ENCODE data around the gene POPDC2. TPM values are rescaled to one million over a fixed set of nuclear protein-coding genes. Genes with fewer than 3 reads are reported as not detected.

POPDC2 gene
- total and polyA plus RNA-seq, 2 experiments from 2014 or later = 0.74 TPM; not detected in 1

DNA sequence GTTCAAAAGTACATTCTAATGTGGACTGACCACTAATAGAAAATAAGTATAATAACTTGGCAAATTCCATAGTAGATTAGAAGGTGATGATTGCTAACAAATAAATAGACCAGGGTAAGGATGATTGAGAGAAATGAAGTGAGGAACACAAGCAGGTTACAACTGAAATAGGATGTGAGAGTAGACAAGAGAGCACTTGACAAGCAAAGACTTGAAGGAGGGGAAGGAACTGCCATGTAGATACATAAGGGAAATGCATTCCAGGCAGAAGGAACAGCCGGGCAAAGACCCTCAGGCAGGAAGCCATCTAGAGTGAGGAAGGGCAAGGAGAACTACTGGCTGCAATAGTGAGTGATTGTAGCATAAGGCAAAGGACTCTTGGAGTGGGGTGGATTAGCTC is 57.7 kb downstream of the POPDC2 start:
- Histone ChIP-seq H4K20me1 (ENCODE audit: insufficient read depth) (no peaks in the 10 kb centered on the region), H3K36me3 (ENCODE audit: low read depth) (no peaks in the 10 kb centered on the region), H3K79me2 (ENCODE audit: insufficient read depth) (no peaks in the 10 kb centered on the region), H3K9me3 (ENCODE audit: low read depth) (no peaks in the 10 kb centered on the region), H3K4me3 (no peak overlapping the region), H3K27ac (no peak overlapping the region), H3K9ac (no peak overlapping the region), H3K4me1 (ENCODE audit: insufficient read depth) (peaks cover 8% of the 10 kb centered on the region; the same call in 1 of the 2 replicates), H3K4me2 (ENCODE audit: unreplicated experiment) (no peak overlapping the region), H3K9me2 (ENCODE audit: insufficient read depth) (no peaks in the 10 kb centered on the region), H3F3A (ENCODE audit: insufficient read depth) (no peaks in the 10 kb centered on the region), H2AFZ (no peak overlapping the region), H3K27me3 (replicated peaks; ENCODE audit: insufficient read depth) (no peaks in the 10 kb centered on the region)
- 65 to 78% methylated on average over 1 of the region's 1 CpG for WGBS, 2 experiments (ENCODE audit: low coverage in 1 of 2, low lambda C conversion rate in 2 of 2, missing lambda C conversion rate in 2 of 2)
- in situ Hi-C loops (cut with MboI) = no loop called here
- DNase-seq = no peak
- no peak for TF ChIP-seq EZH2phosphoT487 (IDR thresholded peaks at IDR 0.05; ENCODE audit: insufficient read depth, low read depth)
- no peak for TF ChIP-seq EZH2 (IDR thresholded peaks at IDR 0.05; ENCODE audit: insufficient read depth, poor library complexity, severe bottlenecking)

DNA sequence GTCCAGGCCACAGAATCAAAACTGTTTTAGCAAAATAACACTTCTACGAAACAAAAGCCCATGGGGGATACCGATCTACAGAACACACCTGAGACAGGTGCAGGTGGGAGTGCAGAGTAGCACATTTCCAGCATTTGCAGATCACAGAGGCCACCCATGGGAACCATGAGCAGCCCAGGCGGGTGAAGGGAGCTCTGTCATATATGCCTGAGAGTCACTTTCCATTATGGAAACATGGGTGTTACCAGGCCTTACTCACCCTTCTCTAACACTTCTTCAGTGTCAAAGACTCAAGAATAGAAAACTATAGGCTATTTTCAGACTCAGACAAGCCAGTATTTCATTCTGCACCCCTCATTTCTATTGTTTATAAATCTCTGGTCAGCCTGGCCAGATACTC is 59.2 kb downstream of the POPDC2 start:
- in situ Hi-C loops (cut with MboI) = no loop called here
- Histone ChIP-seq H3K4me1 (ENCODE audit: insufficient read depth) (peaks cover 8% of the 10 kb centered on the region; the same call in 1 of the 2 replicates), H4K20me1 (ENCODE audit: insufficient read depth) (no peaks in the 10 kb centered on the region), H3F3A (ENCODE audit: insufficient read depth) (no peaks in the 10 kb centered on the region), H3K27ac (no peak overlapping the region), H3K36me3 (ENCODE audit: low read depth) (no peaks in the 10 kb centered on the region), H3K27me3 (replicated peaks; ENCODE audit: insufficient read depth) (no peaks in the 10 kb centered on the region), H3K4me3 (no peak overlapping the region), H3K9me2 (ENCODE audit: insufficient read depth) (no peaks in the 10 kb centered on the region), H3K9me3 (ENCODE audit: low read depth) (no peaks in the 10 kb centered on the region), H3K4me2 (ENCODE audit: unreplicated experiment) (no peak overlapping the region), H3K79me2 (ENCODE audit: insufficient read depth) (no peaks in the 10 kb centered on the region), H2AFZ (no peak overlapping the region), H3K9ac (no peak overlapping the region)
- 60 to 74% methylated on average over 3 of the region's 3 CpGs for WGBS, 2 experiments (ENCODE audit: low coverage in 1 of 2, low lambda C conversion rate in 2 of 2, missing lambda C conversion rate in 2 of 2)
- no peak for DNase-seq
- TF ChIP-seq EZH2 (IDR thresholded peaks at IDR 0.05; ENCODE audit: insufficient read depth, poor library complexity, severe bottlenecking) (no peak), EZH2phosphoT487 (IDR thresholded peaks at IDR 0.05; ENCODE audit: insufficient read depth, low read depth) (no peak)

DNA sequence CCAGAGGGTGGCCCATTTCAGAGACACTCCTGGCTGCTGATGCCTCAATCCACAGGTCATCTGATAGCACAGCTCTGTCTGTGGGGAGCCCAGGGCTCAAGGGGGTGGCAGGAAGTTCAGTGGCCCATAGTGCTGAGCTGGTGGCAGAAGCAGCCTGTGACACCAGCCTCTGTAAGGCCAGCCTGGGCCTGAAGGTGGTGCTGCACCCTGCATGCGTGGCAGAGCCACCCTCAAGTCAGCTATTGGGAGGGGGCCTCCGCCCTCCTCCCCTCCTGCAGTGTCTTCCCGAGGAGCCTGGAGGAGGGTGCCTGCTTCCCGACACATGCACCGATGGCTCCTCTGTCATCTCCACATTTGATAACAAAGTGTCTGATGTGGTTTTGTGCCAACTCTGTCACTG is 59.7 kb downstream of the POPDC2 start:
- no peaks in the 10 kb centered on the region for H4K20me1 ChIP-seq (ENCODE audit: insufficient read depth)
- DNase-seq = peak; percentile 25
- no peak overlapping the region for H3K4me3 ChIP-seq
- no peak overlapping the region for H3K27ac ChIP-seq
- H3K9me2 ChIP-seq (ENCODE audit: insufficient read depth) = no peaks in the 10 kb centered on the region
- 36 to 43% methylated on average over 5 of the region's 5 CpGs for WGBS, 2 experiments (ENCODE audit: low coverage in 1 of 2, low lambda C conversion rate in 2 of 2, missing lambda C conversion rate in 2 of 2)
- H3K79me2 ChIP-seq (ENCODE audit: insufficient read depth) = no peaks in the 10 kb centered on the region
- TF ChIP-seq EZH2 (IDR thresholded peaks at IDR 0.05; ENCODE audit: insufficient read depth, poor library complexity, severe bottlenecking) (no peak), EZH2phosphoT487 (IDR thresholded peaks at IDR 0.05; ENCODE audit: insufficient read depth, low read depth) (no peak)
- no peak overlapping the region for H3K9ac ChIP-seq
- in situ Hi-C loops (cut with MboI) = no loop called here
- peaks cover 8% of the 10 kb centered on the region; the same call in 1 of the 2 replicates for H3K4me1 ChIP-seq (ENCODE audit: insufficient read depth)
- H2AFZ ChIP-seq = no peak overlapping the region
- no peak overlapping the region for H3K4me2 ChIP-seq (ENCODE audit: unreplicated experiment)
- H3K27me3 ChIP-seq (replicated peaks; ENCODE audit: insufficient read depth) = no peaks in the 10 kb centered on the region
- H3F3A ChIP-seq (ENCODE audit: insufficient read depth) = no peaks in the 10 kb centered on the region
- H3K36me3 ChIP-seq (ENCODE audit: low read depth) = no peaks in the 10 kb centered on the region
- no peaks in the 10 kb centered on the region for H3K9me3 ChIP-seq (ENCODE audit: low read depth)

DNA sequence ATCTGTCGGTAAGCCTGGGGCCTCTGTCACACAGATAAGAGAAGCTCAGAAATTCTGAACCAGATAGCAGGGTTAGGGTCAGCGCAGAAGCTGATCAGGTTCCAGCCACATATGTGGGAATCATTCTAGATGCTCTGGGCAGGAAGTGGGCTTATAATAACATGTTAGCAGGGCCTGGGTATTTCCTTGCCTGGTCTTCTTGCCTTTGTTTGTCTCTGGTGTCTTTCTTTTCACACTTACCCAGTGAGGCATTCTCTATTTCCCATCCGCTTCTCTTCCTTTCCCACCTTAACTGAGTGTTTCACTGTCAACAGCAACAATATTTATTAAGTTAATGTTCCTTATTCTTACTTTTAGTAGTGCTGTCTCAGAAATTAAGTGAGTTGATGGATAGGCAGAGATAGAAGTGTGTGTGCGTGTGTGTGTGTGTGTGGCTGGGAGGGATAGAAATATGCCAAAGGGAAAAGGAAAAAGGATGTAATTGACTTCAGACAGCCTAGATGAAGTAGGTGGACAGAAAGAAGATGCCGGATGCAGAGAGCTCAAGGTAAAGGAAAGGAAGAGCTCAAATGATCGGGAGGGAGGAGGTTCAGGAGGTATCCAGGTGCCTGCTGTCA is 60.7 kb downstream of the POPDC2 start:
- no peak for DNase-seq
- Histone ChIP-seq H3K9me2 (ENCODE audit: insufficient read depth) (no peaks in the 10 kb centered on the region), H3K9ac (no peak overlapping the region), H3K36me3 (ENCODE audit: low read depth) (no peaks in the 10 kb centered on the region), H3K9me3 (ENCODE audit: low read depth) (no peaks in the 10 kb centered on the region), H3K79me2 (ENCODE audit: insufficient read depth) (no peaks in the 10 kb centered on the region), H3K27me3 (replicated peaks; ENCODE audit: insufficient read depth) (no peaks in the 10 kb centered on the region), H3K4me3 (no peak overlapping the region), H4K20me1 (ENCODE audit: insufficient read depth) (no peaks in the 10 kb centered on the region), H3F3A (ENCODE audit: insufficient read depth) (no peaks in the 10 kb centered on the region), H3K27ac (no peak overlapping the region), H3K4me2 (ENCODE audit: unreplicated experiment) (no peak overlapping the region), H2AFZ (no peak overlapping the region), H3K4me1 (ENCODE audit: insufficient read depth) (peaks cover under 1% of the 10 kb centered on the region; the same call in 1 of the 2 replicates)
- 81 to 86% methylated on average over 6 of the region's 6 CpGs for WGBS, 2 experiments (ENCODE audit: low coverage in 1 of 2, low lambda C conversion rate in 2 of 2, missing lambda C conversion rate in 2 of 2)
- in situ Hi-C loops (cut with MboI) = no loop called here
- TF ChIP-seq EZH2phosphoT487 (IDR thresholded peaks at IDR 0.05; ENCODE audit: insufficient read depth, low read depth) (no peak), EZH2 (IDR thresholded peaks at IDR 0.05; ENCODE audit: insufficient read depth, poor library complexity, severe bottlenecking) (no peak)

Measured in GM23248 (cell line).